Kidney capillary endothelial cell (primary cell): ENCODE data around the gene BTBD18.

Source experiments
- DNase-seq: peaks from one replicate; pipeline ENCODE4 v3.0.0-alpha.2; 2018; ENCODE audit warnings: low spot score

Gene BTBD18

DNA sequence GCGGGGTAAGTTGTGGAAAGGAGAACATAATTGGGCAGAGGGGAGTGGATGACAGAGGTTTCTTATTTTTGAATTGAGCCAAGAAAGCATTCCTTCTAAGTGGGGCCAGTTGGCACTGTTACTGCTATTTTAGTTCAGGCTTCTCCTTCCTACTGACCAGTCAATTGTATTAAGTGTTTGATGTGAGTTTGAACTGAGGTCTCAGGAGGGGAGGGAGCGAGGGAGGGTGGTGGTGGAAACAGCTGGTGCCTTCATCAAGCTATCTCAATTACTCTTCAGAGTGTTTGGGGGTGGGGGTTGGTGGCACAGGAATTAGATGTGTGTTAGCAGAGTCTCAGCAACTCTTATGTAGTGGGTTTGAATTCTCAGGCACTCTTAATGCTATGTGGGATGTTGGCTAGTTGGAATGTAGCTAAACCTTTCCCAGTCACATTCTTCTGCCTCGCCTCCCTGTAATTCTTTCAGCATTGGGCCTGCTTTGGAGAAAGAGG, 24.5 kb upstream of the BTBD18 start:
- DNase-seq, result peak; percentile 41

DNA sequence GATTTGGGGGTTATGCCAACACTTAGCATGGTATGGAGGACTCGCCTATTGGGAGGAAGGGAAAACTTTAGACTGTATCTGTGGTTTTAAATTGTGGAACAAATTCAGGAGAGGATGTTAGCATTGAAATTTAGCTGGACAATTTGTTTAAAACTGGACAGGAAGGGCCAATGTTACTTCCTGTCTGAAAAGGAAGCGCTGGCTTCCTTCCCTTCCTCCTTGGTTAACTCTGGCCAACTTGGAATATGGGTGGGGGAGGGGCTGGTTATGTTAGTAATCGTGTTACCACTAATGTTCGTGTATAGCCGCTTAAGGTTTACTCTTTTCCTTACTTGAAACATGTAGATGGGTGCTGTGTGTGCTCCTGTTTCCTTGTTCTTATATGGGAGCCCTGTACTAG, 23.9 kb upstream of the BTBD18 start:
- DNase-seq, result peak; percentile 79

DNA sequence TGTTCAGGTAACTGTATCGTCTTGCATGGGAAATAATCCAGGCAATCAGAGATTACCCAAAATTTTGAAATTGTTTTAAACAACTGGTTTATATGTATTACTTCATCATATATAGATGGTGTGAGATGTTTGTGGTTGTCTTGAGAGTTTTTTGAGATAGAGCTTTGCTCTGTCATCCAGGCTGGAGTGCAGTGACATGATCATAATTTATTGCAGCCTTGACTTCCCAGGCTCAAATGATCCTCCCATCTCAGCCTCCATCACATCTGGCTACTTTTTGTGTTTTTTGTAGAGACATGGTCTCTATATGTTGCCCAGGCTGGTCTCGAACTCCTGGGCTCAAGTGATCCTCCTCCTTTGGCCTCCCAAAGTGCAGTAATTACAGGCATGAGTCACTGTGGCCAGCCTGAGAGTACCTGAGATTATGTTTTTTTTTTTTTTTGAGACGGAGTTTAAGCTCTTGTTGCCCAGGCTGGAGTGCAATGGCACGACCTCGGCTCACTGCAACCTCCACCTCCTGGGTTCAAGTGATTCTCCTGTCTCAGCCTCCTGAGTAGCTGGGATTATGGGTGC, 21.5 kb upstream of the BTBD18 start:
- DNase-seq, result no peak

DNA sequence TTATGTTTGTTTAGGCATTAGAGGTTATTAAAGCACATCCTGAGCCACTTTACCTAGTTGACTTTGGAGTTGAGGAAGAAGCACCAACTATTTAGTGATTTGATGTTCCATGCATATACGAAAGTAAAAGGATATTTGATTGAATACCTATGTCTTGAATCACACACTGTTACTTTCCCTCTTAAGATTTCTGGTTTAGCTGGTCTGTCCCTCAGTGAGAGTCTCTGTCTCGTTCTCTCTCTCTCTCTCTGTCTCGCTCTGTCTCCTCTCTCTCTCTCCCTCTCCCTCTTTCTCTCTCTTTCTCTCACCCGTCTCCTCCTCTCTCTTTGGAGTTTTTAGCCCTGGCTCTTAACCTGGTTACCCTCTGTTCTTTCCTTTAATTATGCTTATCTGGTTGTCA, 20.9 kb upstream of the BTBD18 start:
- no peak for DNase-seq

DNA sequence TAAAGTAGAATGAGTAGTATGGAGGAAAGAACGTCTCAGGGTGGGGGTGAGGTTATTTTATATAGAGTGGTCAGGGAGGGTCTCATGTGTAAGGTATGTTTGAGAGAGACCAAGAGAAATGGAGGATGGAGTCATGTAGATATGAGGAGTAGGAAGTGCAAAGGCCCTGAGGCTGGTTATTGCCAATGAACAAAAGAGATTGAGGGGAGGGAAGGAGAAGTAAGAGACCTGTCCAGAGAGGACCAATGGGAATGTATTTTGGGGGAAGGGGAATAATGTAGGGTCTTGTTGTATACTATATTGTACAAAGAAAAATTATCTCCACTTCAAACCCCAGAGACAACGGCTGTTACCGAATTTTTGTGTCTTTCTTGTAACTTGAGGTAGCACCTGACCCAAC, 19.7 kb upstream of the BTBD18 start:
- DNase-seq, result no peak

DNA sequence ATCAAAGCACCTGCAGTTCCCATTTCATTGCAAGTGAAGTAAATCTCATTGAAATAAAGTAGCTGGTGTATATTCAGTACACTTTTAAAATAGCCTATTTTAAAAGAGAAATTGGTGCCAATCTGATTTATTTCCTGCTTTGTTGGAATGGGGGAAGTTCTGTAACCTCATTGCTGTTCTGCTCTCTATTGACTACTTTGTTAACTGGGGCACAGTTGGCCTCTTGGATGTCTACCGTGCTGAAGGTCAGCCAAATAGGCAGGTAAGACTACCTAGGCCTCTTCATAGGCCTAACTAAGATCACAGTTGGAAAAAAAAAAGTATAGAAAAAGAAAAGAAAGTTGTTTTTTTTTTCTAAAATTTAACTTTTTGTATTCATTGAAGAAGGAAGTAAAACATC, 19.2 kb upstream of the BTBD18 start:
- DNase-seq, result no peak

DNA sequence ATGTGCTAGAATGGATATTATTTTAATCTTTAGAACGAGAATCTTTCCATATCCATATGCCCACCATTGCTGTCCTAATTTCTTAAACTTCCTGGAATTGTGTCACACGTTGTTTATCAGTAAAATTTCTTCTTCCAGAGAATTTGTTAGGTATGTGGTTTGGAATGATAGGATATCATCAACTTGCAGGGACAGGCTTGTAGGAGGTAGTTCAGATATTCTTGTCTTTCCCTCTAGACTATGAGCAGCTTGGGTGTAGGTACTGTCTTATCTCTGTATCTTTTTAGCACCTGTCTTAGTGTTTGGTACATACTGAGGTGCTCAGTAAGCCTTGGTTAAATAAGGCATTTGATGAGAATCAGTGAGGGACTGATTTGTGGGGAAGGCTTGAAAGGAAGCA, 13.4 kb upstream of the BTBD18 start:
- DNase-seq, result no peak

DNA sequence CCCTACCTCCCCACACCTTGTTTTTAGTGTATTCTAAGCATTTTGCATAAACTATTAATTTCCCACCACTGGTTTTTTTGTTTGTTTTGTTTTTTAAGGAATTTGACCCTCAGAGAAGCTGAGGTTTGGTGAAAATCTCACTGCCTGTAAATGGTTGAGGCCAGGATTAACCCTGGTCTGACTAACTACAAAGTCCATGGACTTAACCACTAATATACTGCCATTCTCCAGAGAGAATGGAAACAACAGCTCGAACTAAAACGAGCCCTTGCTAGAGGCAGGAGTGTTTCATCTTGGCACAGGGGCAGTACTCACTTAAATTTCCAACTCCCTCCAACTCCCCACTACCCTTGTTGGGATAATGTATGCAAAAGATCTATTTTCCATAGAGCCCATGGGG, 12.9 kb upstream of the BTBD18 start:
- DNase-seq, result no peak

DNA sequence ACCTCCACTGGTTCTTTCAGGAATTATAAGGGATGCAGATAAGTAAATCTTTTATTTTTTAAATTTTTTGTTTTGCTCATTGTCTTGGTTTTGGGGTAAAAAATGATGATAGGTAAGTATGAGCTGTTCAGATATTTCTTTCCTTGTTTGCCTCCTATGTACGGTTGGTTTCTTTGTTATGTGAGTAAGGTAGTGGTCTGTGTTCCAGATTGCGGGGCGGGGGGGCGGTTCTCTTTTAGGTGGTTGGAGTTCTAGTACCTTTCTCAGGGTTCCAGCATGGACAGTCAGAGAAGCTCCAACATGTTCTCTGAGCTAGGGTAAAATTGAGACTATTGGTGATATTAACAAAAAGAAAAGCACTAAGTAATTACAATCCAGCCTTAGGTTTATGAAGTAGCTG, 12.4 kb upstream of the BTBD18 start:
- no peak for DNase-seq

DNA sequence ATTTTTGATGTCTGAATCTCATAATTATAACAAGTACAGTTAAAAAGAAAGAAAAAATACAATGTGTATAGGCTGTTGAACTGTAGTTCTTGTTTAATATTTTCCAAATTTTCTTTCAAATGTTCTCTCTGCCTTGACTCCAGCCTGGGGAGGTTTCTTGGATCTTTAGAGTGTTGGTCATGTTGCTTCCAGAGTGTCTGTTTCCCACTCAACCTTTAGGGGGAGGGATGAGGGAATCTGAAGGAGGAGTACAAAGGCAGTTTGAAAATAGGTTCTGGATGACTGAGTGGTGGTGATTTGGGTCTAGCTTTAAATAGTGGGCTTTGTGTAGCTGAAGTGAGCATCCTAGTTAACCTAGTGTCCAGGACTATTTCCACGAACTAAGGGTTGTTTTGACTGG, 11.9 kb upstream of the BTBD18 start:
- peak; percentile 57 for DNase-seq

DNA sequence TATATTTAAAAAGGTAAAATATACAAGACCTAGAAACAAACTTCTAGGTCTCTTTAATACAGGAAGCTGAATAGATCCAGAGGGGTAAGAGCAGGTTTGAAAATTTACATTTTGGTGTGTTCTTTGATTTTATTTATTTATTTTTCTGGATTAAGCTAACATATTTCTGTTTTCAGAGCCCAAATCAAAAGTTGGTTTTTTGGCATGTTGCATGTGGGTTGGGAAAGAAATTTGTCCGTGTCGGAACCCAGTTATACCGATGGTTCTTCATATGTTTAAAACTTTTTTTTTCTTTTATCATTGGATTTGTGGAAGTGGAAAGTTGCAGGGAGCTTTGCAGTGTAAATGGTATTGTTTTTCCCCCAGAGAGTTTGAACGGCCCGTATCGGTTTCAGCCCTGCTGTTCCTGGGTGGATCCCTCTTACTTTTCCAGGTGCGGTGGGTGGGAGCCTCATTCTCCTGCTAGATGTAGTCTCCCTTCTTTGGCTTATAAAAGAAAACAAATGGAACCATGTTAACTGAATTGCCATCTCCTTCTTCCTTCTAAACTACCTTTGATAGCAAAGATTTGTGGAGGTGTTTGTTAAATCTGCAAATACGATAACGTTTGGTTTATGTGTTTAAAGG, 10.7 kb upstream of the BTBD18 start:
- no peak for DNase-seq

DNA sequence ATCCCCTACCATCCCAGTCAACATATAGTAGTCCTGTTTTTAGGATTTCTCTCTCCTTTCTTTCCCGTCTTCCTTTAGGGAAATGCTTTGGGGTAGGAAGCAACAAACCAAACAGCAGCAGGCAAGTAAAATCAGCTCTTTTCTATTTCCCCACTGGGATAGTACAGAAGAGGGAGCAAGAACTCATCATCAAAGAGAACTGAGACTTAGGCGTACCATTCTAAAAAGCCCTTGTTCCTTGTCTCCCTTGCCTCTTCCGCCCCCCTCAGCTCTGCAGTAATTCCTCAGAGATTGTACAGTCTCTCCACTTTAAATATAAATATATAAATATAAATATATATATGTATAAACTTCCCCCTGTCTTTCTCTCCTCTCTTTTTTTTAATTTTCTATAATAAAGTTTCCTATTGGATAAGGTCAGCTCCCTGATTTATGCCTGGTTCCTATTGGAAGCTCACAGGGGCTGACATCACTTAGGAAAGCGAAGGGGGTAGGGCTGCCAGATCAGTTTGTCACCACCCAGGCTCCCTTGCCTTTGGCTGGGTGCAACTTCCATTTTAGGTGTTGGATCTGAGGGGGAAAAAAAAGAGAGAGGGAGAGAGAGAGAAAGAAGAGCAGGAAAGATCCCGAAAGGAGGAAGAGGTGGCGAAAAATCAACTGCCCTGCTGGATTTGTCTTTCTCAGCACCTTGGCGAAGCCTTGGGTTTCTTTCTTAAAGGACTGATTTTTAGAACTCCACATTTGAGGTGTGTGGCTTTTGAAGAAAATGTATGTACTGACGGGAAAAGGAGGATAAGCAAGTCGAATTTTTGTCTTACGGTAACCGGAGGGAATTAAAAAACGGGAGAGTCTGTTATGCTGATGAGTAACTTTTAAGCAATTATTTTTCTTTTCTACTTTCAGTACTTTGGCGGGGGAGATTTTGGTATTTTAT, 9.9 kb upstream of the BTBD18 start, which contains the start of gene CTNND1:
CTNND1 (plus strand) TSS at position 502 of the 934 bp plus-strand sequence. CDS start 29,677 bp downstream, outside the sequence.
- DNase-seq, result peak; percentile 94

DNA sequence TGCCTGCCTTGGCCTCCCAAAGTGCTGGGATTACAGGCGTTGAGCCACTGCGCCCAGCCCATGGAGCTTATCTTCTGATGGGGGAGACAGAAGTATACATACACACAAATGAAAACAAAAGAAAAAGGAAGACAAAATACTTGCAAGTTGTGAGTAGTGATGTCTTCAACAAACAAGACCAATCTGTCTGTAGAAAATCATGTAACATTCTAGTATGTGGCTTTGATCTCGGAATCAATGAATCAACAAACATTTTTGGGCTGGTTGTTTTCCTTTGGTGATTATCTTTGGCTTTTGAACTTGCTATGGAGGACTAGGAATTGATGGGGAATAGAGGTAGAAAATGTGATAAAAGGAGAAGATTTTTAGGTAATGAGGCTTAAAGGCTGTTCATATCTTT, 6.6 kb upstream of the BTBD18 start:
- no peak for DNase-seq

DNA sequence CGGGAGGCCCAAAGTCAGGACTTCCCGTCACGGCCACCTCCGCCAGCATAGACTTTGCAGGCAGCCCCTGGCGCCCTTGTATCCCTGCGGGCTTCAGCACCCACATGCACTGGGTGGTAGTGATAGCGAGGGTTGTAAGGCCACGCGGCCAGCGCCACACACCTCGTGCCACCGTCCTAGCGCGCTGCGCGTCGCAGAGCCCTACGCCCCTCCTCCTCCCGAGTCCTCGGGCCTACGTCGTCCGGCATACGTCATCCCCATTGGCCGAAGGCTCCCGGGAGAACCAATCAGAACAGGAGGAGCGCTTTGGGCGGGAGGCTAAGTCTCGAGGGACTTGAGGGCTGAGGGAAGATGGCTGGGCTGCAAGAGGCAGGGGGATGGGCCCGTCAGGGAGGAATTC, 1.3 kb upstream of the BTBD18 start:
- no peak for DNase-seq

DNA sequence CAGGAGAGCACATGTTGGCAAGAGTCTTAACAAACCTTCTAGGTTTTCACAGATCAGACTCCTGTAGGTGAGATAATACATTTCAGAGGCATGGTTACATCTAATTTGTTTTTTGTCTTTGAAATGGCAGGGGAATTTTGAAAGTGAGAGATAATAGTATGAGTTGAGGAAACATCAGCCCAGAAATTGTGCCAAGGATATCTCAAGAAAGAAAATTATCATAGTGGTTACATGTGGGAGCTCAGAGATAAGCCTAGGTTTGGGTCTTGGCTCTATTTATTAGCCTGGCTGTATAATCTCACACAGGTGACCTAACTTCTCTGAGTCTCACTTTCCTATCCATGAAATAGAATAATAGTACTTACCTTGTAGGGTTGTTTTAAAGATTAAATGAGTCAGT, 443 bp downstream of the BTBD18 start:
- DNase-seq, result no peak

DNA sequence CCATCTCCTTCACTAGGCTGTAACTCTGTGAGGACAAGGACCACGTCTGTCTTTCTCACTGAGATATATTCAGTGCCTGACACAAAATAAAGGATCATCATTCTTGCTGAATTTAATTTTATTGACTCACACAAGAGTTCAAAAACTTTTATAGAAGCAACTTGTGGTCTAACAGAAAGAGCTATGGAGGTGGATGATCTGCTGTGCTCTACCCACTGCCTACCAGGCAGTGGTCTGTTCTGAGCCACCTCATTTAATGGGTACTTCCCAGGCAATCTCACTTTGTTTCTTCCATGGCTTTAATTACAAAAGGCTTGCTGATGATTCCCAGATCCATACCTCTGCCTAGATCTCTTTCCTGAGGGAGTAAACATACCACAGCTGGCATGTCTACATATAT, 4.7 kb downstream of the BTBD18 start:
- no peak for DNase-seq

DNA sequence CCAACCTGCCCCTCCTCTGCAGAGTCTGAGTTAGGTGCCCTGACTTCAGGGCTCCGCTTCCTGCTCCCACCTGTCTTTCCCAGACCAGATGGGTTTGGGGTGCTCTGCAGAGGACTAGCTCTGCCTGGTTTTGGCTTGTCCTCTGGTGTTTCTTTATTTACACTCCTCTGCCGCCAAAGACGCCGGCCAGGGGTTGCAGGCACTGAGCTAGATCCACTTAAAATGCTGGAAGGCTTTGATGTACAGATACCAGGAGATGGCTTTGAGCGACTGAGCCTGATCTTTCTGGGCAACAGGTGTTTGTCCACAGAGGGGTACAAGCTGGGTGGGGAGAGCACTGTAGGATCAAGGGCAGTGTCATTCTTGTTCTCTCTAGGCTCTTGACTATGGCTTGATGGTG, 6.4 kb downstream of the BTBD18 start:
- DNase-seq, result no peak

DNA sequence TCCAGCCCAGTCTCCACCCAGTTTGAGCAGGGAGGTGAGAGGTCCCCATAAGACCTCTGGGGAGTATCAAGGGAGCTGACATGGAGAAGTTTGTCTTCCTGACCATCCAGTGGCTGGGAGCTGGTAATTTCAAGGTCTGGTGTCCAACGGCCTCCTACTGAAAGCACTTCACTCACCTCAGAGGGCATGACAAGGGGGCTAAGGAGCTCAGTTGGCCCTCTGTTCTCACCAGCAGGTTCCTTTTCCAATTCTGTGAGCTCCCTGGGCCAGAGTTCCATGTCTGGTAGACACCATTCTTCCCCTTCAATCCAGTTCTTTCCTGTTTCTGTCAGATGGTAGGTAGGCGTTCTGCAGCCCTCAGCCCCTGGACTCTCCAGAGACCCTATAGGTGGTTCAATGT, 7.3 kb downstream of the BTBD18 start:
- DNase-seq, result no peak

DNA sequence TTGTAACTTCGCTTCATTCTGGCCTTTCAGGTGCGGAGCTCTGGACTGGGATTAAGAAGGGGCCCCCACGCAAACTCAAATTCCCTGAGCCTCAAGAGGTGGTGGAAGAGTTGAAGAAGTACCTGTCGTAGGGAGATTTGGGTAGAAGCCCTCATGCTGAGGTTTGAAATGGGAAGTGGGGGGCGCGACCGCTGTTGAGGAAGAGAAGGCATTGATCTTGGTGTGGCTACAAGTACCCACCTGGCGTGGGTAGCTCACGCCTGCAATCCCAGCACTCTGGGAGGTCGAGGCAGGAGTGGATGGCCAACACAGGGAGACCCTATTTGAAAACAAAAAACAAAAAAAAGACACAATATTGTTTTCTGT, 9.5 kb downstream of the BTBD18 start:
- DNase-seq, result no peak

DNA sequence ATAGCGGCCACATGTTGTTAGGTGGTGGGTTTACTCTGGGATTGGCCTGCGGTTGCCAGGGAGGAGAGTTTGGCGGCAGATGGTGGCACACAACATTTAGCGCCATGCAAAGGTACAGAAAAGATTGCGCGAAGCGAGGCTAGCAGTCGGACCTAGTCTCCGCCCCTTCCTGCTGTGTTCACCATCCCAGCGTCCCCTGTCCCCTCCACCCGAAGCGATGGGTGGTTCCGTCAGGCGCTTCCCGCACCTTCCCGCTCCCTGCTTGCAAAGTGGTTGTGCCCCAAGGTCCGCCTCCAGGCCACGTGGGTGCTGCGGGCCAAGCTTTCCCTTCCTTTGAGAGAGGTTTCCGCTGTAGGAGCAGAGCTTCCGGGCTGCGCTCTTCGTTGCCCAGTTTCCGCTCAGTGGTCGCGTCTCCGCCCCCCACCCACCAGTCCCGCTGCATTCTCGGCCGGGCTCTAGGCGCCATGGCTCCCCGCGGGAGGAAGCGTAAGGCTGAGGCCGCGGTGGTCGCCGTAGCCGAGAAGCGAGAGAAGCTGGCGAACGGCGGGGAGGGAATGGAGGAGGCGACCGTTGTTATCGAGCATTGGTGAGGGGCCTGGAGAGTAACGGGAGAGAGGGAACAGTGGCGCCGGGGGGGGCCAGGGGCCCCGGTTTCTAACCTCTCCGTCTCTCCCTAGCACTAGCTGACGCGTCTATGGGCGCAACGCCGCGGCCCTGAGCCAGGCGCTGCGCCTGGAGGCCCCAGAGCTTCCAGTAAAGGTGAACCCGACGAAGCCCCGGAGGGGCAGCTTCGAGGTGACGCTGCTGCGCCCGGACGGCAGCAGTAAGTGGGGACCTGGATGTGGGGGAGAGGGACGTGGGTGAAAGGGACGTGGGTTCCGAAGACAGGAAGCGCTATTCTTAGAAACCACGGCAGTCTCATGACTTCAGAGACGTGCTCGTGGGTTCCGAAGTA, 10.2 kb downstream of the BTBD18 start, which contains the start of gene SELENOH:
SELENOH (plus strand) TSS at position 360 of the 955 bp plus-strand sequence; CDS start at position 465, 105 bp downstream.
- DNase-seq, result peak; percentile 97

DNA sequence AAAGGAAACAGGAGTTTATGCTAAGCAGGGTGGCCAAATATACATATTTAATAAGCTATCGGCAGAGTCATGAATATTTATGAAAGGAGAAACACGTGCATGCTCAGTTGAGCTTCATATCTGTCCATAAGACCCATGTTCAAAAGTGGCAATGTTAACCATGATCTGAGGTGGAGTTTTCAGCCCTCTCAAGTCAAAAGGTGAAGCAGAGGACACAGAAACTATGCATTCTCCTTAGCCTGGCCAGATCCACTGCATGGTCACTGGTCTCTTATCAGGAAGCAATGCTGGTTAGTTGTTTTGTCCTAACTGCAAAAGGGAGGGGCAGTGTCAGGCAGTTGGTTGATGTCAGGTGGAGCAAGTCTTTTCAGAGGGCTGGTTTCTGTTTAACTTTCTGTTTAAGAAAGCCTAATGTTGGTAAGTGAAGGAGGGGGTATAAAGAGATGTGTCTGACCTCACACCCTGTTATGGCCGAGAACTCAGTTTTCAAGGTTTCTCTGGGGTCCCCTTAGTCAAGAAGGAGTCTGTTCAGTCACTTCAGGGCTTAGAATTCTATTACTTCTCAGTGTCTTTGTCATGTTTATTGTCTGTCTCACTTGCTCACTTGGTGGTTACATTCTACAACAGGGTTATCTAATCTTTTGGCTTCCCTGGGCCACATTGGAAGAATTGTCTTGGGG, 15.9 kb downstream of the BTBD18 start:
- DNase-seq, result no peak
